GM10266 (cell line): ENCODE measurements around the gene CNTN5.

Experiments used
- DNase-seq: peaks from one replicate; pipeline ENCODE4 v3.0.0; 2012; ENCODE audit errors: extremely low spot score
- CTCF ChIP-seq: IDR thresholded peaks from 2 replicates; pipeline ENCODE4 v1.5.1; 2012; ENCODE audit warnings: mild to moderate bottlenecking, low read depth; ENCODE audit not compliant: control insufficient read depth, insufficient read depth; ENCODE audit errors: missing control alignments

The CNTN5 gene

GRCh38 chr11:99584830-99585229 lies 564.1 kb downstream of the CNTN5 start:
- no peak for TF ChIP-seq CTCF
- DNase-seq: no peak

- DNase-seq: no peak
- TF ChIP-seq CTCF: no peak
Measured at GRCh38 chr11:99585606-99586005, 564.9 kb downstream of the CNTN5 start.

GRCh38 chr11:99589771-99590170 lies 569.0 kb downstream of the CNTN5 start:
- DNase-seq: no peak
- no peak for TF ChIP-seq CTCF

GRCh38 chr11:99592266-99592665 lies 571.5 kb downstream of the CNTN5 start:
- no peak for DNase-seq
- TF ChIP-seq CTCF: no peak

- no peak for TF ChIP-seq CTCF
- no peak for DNase-seq
Measured at GRCh38 chr11:99593197-99593596, 572.4 kb downstream of the CNTN5 start.

- no peak for DNase-seq
- no peak for TF ChIP-seq CTCF
Measured at GRCh38 chr11:99601179-99601578, 580.4 kb downstream of the CNTN5 start.

- no peak for DNase-seq
- no peak for TF ChIP-seq CTCF
Measured at GRCh38 chr11:99614352-99614751, 593.6 kb downstream of the CNTN5 start.
